ENCODE measurements around the gene ZBTB9.

Gene ZBTB9

DNA sequence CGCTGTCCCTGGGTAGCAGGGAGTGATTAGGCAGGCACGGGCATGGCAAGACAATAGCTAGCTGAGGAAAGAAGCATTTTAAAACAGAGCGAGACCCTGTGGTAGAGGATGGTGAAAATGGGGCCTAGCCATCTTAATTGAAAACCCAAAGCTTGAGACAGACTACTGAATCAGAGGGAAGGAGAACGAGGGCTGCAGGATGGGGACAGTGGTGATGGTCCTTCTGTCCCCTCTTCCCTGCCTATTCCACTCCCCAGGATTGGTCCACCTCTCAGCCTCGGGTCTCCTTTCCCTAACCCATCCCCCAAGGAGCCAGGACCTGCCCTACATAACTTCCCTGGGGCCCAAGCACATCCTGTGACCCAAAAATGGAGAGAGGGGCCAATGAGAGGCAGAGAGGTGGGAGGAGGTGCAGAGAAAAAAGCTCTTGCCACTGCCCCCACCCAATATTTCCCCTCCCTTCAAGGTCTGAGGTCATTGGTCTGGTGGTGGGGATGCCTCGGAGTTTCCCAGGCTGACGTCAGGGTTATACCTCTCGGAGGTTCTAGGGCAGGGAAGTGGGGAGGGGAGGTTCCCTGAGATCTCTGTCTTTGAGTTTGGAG, 35.6 kb upstream of the ZBTB9 start:
- in situ Hi-C loops (cut with MboI; ENCODE audit: low sequenced_read_pairs): no loop called here

DNA sequence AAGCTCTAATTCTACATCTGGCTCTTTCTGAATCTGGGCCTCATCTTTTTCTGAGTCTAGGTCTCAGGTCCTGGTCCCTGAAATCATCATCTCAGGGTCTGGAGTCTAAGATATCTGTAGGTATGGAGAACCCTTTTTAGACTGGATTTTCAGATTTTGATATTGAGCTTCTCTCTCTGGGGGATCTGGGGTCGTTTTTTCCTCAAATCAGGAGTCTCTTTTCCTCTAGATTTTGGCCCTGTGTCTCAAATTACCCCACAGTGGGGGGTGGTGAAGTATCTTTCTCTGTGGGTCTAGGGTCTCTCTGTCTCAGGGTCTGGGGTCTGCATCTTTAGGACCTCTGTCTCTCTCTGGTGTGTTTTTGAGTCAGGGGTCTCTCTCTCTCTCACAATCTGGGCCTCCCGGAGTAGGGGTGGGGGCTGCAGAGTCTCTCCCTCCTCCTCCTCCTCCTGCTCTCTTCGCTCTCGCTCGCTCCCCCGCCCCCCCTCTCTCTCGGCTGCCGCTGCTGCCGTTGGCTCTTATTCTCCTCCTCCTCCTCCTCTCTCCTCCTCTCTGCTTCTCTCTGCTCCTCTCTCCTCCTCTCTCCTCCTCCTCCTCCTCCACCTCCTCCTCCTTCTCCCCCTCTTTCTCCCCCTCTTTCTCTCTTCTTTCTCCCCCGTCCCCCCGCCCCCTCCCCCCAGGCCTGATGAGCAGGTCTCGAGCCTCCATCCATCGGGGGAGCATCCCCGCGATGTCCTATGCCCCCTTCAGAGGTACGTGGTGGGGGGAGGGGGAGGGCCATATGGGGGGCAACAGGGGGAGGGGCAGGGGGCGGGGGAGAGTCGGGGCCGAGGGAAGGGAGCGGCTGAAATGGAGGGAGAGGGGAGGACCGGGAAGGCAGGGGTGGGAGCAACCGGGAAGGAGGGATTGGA, 34.5 kb upstream of the ZBTB9 start, which contains the start of gene SYNGAP1:
SYNGAP1 (plus strand) TSS at position 486 of the 911 bp plus-strand sequence; CDS start at position 686, 200 bp downstream.
- in situ Hi-C loops (cut with MboI; ENCODE audit: low sequenced_read_pairs): no loop called here

DNA sequence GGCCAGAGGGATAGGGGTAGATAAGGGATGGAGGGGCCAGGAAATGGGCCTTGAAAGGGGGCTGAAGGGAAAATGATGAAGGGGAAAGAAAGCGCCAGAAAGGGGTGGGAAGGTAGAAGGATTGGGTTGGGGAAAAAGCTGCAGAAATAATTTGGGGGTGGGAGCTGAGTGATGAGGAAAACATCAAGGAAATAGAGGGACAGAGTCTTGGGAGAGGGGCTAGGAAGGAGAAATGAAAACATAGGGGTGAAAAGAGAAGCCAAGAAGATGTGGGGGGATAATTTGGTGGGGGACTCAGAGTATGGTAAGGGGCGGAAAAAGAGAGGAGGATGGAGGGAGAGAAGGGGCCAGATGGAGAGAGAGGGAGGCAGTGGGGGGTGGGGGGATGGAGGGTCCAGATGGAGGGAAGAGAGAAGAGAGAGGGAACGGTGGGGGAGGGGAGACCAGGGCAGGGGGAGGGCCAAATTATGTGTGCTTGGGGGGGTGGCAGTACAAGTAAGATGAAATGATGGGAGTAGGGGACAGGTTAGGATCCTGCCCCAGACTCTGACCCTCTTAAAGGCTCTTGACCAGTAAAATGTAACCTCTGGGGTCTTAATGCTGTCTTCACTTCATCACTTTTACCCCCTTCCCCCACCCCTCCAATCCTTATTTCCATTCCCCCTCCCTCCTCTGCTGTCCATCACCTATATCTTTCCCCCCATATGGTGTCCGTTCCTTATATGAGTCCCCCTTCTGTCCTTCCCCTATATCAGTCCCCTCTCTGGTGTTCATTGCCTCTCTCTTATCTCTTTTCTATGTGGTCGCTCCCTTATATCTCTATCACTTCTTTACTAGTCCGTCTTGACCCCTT, 33.7 kb upstream of the ZBTB9 start:
- in situ Hi-C loops (cut with MboI; ENCODE audit: low sequenced_read_pairs): no loop called here

DNA sequence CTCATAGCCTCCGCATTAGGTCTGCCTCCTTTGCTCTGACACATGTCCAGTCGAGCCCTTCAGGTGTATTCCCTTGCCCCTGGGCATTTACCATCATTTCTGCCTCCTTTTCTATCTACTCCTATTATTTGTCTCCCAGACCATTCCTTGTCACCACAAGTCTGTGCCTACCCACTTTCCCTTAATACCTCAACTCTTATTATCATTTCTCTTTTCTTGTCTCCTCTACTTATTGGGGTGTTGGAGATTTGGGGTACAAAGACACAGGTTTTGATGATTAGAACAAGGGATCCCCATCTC, 33.1 kb upstream of the ZBTB9 start:
- in situ Hi-C loops (cut with MboI; ENCODE audit: low sequenced_read_pairs): no loop called here

DNA sequence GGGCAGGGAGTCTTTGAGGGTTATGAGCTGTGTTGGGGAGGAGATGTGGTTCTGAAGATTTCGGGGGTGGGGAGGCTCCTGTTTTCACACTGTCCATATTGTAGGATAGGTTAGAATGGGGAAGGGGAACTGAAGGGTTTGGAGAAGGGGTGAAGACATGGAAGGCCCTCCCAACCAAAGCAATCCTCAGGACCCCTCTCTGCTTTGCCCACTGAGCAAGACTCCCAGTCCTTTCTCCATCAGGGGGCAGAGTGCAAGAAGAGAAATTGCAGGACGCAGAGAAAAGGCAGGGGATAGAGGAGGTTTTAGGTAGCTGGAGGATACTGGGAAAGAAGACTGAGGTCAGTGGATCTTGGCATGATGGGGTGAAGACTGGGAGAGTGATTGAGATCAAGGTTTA, 30.6 kb upstream of the ZBTB9 start:
- in situ Hi-C loops (cut with MboI; ENCODE audit: low sequenced_read_pairs): no loop called here

DNA sequence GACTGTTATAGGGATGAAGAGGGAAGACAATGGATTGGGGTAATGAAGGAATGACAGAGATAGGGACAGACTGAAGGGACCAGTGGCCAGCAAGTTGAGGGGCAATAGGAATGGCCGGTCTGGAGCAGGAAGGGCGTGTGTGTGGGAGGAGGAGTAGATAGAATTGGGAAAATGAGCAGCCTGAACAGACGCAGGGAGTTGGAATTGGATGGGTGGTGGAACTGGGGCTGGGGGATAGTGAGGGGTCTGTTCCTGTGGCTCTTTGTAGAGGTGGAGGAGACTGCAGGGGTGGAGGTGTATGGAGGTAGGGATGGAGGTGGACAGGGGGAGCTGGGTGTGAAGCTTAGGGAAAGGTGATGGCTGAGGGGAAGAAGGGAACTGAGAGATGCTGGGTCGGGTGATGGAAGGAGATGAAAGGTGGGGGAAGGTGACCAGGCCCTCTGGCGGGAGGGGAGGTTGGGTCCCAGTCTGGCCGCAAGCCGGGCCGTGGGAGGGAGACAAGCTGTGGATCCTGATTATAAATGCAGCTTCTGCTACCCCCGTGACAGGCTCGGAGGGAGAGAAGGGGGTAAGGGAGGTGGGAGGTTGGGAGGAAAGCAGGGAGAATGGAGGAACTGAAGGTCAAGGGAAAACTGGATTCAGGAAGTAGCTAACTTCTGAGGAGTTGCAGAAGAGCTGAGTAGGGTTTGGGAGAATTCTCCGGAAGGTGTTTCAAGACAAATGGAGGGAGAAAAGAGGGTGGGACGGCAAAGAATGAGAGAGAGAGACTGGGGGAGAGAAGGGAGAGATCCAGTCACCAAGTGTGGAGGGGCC, 29.3 kb upstream of the ZBTB9 start:
- in situ Hi-C loops (cut with MboI; ENCODE audit: low sequenced_read_pairs): no loop called here

DNA sequence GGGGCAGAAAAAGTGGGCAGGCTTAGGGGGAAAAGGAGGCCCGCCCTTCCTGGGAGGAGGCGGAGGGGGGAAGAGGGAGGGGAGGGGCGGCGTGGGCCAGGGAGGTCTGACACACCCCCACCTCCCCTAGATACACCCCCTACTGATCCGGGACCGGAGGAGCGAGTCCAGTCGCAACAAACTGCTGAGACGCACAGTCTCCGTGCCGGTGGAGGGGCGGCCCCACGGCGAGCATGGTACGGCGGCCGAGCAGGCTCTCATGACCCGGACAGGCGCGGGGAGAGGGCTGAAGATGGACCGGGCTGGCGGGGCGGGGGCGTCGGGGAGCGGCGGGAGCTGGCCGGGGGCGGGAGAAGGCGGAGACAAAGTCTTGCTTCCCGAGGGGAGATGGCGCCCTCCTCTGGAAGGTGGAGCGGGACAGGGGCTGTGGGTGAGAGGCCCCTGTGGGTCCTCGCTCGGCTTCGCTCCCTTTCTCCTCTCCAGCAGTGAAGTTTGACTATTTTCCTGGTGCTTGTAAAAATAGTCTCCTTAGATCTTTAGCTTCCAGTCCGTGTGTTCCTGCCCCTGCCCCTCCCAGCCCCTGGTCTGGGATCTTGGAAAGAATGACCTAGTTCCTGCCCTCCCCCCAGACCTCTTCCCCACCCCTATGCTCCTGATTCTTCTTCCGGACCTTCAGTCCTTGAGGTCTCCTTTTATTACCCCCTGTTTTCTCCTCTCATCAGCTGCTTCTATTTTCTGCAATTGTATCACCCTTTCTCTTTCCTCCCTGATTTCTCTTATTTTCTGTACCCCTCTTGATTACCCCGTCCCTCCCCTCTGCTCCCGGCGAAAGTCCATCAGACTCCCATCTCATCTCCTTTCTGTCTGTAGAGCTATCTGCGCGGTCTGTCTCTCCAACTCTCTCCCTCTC, 28.5 kb upstream of the ZBTB9 start:
- in situ Hi-C loops (cut with MboI; ENCODE audit: low sequenced_read_pairs): no loop called here

DNA sequence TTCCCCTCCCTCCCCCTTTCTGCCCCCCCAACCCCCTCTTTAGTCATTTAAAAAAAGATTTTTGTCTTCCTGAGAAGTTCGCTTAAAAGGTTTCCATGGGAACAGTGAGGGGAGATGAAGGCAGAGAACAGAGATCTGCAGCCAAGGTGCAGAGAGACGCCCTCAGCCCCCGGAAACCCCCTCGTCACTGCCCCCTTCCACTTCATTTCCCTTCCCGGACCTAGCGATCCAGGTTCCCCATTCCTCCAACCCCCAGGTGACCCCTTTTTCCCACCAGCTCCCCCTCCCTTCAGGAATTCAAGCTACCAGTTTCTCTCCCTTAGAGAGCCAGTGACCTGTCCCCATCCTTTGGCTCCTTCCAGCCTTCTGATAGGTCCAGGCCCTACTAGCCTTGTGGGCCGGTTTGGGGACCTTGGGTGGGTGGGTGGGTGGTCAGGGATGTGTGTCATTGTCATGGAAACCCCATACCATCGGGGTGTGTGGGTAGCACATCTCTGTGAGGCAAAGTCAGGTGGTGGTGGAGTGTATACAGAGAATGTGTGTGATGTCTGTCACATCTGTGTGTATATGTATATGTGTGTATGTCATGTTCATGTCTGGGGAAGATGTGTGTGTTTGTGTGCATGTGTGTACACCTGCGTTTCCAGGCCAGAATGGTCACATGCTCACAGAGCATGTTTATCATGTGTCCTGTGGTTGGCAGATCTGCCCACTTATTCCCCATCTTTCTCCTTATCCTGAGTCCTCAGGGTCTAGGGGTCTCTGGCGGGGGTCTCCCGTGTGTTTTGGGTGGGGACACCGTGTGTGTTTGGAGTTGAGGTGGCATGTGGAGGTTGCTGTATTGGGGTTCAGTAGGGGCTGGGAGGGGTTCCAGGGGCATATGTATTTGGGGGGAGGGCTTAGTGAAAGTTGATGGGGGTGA, 27.5 kb upstream of the ZBTB9 start:
- in situ Hi-C loops (cut with MboI; ENCODE audit: low sequenced_read_pairs): no loop called here

DNA sequence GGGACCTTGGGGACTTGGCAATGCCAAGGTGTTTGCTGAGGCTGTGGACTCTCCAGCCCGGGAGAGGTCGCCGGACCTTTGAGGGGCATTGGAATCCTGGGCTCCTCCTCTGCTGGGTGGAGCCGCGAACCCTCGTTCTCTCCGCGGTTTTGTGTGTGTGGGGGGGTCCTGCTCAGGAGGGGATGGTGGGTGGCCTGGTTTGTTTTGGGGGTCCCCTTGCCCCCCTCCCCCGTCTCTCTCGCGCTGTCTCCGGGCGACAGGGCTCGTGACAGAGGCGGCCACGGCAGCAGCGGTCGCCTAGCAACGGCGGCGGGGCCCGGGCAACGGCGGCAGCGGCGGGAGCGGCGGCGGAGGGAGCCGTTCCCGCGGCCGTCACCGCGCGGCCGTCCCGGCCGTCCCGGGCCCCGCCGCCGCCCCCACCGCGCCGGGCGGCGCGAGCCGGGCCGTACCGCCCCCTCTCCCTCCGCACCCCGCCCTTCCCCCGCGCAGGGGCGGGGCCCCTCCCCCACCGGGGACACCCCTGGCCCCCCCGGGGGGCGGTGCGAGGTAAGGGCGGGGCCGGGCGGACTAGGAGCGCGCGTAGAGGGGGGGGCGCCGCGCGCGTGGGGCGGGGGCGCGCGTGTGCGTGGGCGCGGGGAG, 26.7 kb upstream of the ZBTB9 start:
- in situ Hi-C loops (cut with MboI; ENCODE audit: low sequenced_read_pairs): no loop called here

DNA sequence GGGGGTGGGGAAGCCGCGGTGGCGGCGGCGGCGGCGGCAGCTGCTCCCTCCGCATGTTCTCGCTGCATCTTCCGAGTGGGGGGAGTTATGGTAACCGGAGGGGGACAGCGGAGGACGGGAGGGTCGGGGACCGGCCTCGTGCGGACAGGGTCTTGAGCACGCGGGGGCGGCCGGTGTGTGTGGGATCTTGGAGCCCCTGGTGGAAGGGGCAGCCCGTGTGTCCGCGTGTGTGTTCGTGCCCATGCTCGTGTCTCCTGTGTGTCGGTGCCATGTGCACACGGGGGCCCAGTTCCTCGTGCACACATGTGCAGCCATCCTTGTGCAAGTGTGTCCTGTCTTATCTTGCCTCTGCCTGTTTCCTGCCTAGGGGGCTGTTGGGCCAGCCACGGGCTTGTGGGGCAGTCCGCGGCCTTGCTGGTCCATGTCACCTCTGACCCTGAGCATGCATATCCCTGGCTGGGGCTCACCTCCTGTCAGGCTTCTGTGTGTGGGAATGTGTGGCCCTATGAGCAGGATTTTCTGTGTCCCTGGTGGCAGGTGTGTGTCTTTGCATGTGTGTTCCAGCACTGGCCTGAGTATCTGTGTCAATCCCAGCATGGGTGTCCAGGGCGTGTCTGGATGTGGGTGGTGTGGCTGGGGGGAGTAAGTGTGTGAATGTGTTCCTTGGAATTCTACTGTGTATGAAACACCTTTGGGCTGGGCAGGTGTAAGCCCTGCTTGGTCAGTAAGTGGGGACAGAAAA, 26.0 kb upstream of the ZBTB9 start:
- in situ Hi-C loops (cut with MboI; ENCODE audit: low sequenced_read_pairs): no loop called here

DNA sequence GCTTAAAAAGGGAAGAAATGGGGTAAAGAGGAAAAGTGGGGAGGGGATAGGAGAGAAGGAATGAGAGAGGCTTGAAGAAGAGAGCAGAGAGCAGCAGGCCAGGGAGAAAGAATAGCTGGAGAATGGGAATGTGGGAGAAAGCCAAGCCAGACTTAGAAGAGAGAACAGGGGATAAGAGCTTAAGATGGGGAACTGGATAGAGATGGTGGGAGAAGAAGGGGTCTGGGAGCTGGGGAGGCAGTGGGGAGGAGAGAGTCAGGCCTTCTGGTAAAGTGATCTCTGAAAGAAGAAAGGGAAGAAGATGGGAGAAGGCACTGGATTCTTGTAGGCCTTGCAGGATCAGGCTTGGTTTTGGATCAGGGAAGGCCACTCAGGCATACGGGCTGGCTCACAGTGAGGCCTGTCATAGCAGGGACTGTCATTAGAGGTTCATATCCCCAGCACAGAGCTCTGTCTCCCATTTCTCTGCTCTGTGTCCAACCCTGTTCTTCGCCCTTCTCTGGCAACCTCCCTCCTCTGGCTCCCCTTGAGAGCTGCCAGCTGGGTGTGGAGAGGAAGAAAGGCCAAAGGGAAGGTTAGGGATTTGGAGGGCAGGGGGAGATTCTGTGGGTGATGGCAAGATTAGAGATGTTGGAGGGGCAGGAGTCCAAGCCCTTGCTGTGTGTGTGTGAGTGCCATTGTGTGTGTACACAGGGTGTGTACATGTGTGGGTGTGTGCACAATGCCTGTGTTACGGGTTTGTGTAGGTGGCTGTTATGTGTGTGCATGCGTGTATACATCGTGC, 25.2 kb upstream of the ZBTB9 start:
- in situ Hi-C loops (cut with MboI; ENCODE audit: low sequenced_read_pairs): no loop called here

DNA sequence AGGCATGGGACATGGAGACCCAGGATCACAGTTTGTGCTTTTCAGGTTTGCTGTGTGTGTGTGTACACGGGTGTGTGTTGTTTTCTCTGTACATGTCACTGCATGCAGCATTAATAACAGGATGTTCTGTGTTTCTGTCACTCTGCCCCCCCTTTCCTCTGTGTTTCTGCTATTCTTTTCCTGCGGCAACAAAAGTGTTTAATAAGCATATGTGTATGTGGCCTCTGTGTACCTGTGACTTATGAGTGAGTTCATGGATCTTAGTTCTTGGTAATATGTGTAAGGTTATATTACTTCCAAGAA, 24.7 kb upstream of the ZBTB9 start:
- in situ Hi-C loops (cut with MboI; ENCODE audit: low sequenced_read_pairs): no loop called here

DNA sequence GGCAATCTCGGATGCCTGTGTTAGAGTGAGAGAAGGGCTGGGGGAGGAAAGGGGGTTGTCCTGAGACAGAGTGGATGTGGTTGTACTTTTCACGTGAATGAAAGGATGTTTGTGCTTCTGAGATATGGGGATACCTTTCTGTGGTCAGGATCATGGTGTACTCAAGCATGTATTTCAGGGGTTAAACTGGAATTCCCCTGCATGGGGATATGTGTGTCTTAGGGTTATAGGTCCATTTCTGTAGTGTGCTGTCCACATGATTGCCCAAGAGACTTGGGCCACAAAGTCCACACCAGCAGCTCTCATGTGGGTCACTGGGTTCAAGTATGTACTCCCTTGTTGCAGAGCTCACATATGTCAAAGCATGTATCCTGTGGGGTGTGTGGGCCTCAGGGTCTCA, 24.0 kb upstream of the ZBTB9 start:
- in situ Hi-C loops (cut with MboI; ENCODE audit: low sequenced_read_pairs): no loop called here

DNA sequence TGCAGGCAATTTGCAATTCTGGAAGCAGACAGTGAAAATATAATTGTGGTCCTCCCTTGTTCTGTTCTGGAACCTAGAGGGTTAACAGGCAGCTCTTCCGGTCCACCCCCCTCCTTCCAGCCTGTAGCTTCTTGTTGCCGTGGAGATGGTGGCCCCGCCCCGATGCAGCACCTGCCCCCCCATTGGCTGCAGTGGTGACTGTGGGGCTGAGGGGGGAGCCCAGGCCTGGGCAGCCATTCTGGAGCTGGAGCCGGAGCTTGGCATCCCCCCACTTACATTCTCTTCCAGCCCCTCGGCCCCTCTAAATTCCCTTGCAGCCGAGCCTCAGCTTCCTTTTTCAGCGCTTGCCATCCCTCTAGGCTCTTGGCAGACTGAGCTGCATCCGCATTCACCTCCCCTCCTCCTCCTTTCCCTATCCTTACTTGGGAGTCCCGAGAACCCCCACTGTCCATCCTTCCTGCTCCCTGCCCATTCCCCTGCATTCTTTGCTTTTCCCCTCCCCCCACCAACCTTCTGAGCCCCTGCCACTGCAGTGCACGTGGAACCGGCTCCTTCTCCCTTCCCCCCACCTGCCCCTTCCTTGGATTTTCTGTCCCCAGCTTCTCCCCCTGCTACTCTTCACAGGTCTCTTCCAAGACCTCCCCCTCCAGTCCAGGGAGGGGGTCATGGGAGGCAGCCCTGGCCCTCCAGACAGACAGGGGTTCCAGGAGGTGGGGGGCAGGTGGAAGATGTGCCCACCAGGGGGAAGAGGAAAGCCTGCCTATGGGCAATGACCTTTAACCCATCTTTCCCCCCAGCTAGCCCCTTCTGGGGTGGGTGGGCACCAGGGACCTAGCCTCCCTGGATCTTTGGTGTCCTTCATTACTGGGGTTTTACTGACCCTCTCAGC, 23.1 kb upstream of the ZBTB9 start:
- in situ Hi-C loops (cut with MboI; ENCODE audit: low sequenced_read_pairs): no loop called here

DNA sequence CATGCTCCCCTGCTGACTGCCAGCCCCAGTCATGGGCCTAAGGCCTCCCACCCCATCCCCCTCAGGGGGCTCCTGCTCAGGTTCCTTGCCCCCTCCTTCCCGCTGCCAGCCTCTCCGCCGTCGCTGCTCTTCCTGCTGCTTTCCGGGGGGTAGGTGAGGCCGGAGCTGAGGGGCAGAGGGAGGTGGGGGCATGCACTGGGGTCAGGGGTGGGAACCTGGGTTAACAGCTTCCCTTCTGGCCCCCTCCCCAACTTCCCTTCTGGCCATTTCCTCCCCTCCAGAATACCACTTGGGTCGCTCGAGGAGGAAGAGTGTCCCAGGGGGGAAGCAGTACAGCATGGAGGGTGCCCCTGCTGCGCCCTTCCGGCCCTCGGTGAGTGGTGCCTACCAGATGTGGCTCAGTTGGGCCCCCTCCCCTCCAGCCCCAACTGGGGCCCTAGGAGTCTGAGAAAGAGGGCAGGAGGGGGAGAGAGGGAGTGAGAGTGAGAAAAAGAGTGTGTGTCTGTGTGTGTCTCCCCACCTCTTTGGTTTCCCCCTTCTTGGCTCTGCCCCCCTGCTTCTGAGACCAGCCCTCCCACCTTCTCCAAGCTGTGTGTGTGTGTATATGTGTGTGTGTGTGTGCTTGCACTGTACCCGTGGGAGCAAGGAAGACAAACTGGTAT, 22.4 kb upstream of the ZBTB9 start:
- in situ Hi-C loops (cut with MboI; ENCODE audit: low sequenced_read_pairs): no loop called here
